Caki2 (cell line): Measurements from ENCODE around the gene CST6. TPM values are rescaled to one million over a fixed set of nuclear protein-coding genes. Genes with fewer than 3 reads are reported as not detected.

ENCODE experiments used
- DNase-seq: peaks from one replicate; pipeline ENCODE4 v3.0.0-alpha.2; 2015; ENCODE audit warnings: low read depth
- in situ Hi-C: cut with HindIII; loops from 2 replicates; pipeline ENCODE4 v1.10.0; 2016; ENCODE audit warnings: low sequenced_read_pairs, low pct_unique_long_range_greater_than_20kb, mixed read lengths
- total RNA-seq: library from RNA; depleted of rRNA; stranded (reverse); fragments of >200 nt; shearing (Covaris generic); gene quantifications from 2 replicates; pipeline ENCODE4 v1.2.3, GENCODE V29; 2014; ENCODE audit warnings: low replicate concordance

CST6 gene
- total RNA-seq, 1 experiment from 2014 or later: not detected

DNA sequence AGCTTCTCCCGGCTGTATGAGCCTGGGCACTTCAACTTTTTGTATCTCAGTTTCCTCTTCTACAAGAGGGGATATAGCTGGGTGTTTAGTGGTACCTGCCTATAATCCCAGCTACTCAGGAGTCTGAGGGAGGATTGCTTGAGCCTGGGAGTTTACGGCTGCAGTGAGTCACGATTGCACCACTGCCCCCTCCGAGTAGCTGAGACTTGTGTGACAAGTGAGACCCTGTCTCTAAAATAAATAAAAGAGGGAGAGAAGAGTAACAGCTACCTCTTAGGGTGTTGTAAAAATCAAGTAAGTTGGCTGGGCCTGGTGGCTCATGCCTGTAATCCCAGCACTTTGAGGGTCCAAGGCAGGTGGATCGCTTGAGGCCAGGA, 24.5 kb downstream of the CST6 start:
- DNase-seq: no peak
- in situ Hi-C loops: no loop called here

DNA sequence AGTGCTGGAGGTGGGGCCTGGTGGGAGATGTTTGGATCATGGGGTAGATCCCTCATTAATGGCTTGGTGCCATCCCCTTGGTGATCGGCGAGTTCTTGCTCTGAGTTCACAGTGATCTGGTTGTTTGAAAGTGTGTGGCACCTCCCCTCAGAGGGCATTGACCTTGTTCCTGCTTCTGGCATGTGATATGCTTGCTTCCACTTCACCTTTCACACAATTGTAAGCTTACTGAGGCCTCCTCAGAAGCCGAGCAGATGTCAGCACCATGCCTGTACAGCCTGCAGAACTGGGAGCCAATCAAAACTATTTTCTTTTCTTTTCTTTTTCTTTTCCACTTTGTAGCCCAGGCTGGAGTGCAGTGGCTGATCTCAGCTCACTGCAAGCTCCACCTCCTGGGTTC, 25.5 kb downstream of the CST6 start:
- DNase-seq: no peak
- in situ Hi-C loops: no loop called here

- DNase-seq: no peak
Observed at GRCh38 chr11:66039765-66040164, 28.0 kb downstream of the CST6 start.

DNA sequence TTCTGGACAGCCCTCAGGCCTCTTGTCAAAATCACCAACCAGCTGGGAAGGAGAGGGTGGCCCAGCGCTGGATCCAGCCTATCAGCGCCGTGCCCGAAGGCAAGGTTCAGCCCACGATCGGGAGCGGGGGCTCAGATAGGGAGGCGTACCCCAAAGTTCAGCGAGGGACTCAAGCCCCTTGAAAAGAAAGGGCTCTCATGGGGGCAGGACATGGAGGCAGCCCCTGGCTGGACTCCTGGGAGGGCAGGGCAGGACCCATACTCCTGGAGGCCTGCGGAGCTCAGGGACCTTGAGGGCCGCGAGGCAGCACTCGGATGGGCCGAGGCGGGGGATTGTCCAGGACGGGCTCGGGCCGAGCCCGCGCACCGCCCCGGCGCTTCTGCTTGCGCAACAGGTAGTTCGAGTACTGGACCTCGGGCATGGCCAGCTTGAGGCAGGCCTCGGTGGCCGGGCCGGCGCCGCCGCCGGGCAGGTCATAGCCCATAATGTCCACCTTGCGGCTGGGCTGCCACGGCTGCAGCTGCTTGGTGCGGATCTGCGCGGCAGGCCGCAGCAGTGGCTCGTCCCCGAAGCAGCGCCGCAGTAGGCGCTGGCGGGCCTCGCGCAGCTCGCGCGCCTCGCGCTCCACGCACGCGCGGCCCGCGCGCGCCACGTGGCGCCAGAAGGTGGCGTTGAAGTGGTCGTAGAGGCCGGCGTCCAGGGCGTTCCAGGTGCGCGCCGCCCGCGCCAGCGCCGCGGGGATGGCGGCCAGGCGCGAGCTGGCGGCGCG, 30.6 kb downstream of the CST6 start:
- in situ Hi-C loops: no loop called here
- no peak for DNase-seq

More at GRCh38 chr11:66039765-66040164, 28.0 kb downstream of the CST6 start:
- in situ Hi-C loops: no loop called here

- in situ Hi-C loops: no loop called here
- no peak for DNase-seq
Observed at GRCh38 chr11:66042996-66043906, 31.4 kb downstream of the CST6 start.

- in situ Hi-C loops: no loop called here
- no peak for DNase-seq
Observed at GRCh38 chr11:66044757-66045156, 32.9 kb downstream of the CST6 start.

DNA sequence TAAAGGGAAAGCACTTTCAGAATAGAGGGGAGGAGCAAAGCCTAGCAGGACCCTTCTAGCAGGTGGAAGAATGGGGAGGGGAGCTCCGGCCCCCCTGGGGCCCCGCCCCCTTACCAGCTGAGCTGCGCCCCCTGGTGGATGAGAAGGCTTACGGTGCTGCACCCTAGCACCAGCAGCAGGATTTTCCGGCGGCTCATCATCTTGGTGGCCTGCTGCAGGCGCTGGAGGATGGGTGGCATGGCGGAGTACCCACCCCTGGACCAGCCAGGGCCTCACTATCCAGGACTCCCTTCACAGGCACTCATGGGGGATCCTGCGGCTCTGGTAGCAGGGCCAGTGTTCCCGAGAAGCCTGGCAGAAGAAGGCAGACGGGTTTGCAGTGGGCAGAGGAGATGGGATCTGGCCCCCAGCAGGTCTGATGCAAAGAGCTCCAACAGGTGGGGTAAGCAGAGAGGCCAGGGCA, 33.4 kb downstream of the CST6 start:
- DNase-seq: peak; percentile 39
- in situ Hi-C loops: no loop called here

DNA sequence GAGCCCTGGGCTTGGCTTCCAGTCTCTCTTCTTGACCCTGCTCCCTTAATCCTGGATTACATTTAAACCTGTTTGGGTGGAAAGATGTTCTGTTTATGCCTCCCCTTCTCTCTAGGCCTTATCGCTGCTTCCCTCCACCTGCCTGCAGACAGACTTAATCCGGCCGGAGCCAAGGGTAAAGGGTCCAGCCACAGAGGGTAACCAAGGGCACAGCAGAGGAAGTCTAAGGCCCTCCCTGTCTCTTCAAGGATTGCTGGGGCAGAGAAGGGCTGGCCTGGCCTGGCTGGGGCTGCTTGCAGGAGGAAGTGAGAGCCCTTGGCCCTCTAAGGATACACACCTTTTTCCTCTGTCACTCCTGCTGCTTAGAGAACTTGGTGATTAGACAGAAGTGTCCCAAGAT, 35.1 kb downstream of the CST6 start:
- in situ Hi-C loops: no loop called here
- DNase-seq: no peak

GRCh38 chr11:66047541-66048365, 35.9 kb downstream of the CST6 start:
- peak; percentile 12 for DNase-seq

GRCh38 chr11:66048547-66049323, 36.9 kb downstream of the CST6 start, which contains the start of gene GAL3ST3:
Gene GAL3ST3 (minus strand): TSS chr11:66049161. CDS start chr11:66045415, 3,746 bp downstream.
- in situ Hi-C loops: no loop called here

More at GRCh38 chr11:66047541-66048365, 35.9 kb downstream of the CST6 start:
- in situ Hi-C loops: no loop called here

GRCh38 chr11:66050581-66051231, 38.9 kb downstream of the CST6 start:
- DNase-seq: no peak
- in situ Hi-C loops: no loop called here

More at GRCh38 chr11:66048547-66049323, 36.9 kb downstream of the CST6 start, which contains the start of gene GAL3ST3:
- no peak for DNase-seq

- no peak for DNase-seq
- in situ Hi-C loops: no loop called here
Observed at GRCh38 chr11:66051371-66051765, 39.6 kb downstream of the CST6 start.

DNA sequence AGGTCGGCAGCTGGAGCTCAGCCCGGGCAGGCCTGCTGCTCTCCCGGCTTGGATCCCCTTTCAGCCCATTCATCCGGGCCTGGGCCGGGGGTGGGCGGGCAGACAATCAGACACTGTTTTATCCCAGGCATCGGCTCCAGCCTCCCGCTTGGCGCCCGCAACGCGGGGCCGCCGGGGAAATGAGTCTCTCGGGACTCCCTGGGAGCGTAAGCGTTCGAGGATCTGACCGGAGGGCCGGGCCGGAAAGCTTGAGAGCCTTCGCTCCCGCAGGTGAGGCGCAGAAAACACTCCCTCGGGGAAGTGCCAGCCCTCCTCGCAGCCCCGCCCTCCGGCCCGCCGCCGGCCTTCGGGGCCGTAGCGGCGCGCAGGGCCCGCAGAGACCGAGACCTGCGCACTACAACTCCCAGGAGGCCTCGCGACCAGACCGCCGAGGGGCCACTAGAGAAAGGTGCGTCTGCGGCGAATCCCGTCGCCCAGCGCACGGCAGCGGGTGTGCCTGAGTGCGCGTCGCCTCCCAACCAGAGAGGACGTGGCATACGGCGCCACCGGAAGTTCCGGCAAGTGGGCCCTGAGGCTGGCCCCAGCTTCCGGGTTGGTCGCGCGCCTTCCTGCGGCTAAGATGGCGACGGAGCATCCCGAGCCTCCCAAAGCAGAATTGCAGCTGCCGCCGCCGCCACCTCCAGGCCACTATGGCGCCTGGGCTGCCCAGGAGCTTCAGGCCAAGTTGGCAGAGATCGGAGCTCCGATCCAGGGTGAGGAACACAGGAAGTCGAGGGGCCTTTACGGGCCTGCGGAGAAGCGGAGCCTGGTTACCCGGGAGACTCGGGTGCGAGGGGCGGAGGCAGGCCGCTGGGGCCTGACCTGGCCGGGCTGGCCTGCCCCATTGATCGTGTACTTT, 40.2 kb downstream of the CST6 start, which contains the start of gene SF3B2:
Gene SF3B2 (plus strand): TSS at position 599 of the 898 bp plus-strand sequence. CDS start 21 bp downstream, at position 620.
- peak; percentile 98 for DNase-seq
- in situ Hi-C loops: no loop called here

- DNase-seq: no peak
- in situ Hi-C loops: no loop called here
Observed at GRCh38 chr11:66052664-66052982, 40.8 kb downstream of the CST6 start.

- in situ Hi-C loops: no loop called here
- no peak for DNase-seq
Observed at GRCh38 chr11:66055021-66055420, 43.2 kb downstream of the CST6 start.

DNA sequence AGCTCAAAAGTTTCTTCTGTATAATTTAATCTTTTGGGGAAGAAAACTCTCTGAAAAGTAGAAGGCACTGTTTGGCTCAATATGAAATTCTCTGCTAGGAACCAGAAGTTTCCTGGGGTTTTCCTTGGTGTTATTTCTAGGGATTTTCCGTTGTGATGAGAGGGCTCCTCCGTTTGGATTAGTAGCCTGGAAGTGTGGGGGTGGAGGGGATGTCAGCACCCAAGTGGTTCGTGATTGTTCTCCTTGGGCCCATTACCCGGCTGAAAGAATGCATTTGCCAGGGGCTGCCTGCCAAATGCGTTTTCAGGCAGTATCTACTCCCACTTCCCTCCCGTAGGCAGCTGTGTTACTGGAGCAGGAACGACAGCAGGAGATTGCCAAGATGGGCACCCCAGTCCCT, 44.7 kb downstream of the CST6 start:
- no peak for DNase-seq
- in situ Hi-C loops: no loop called here
